ENCODE measurements around the gene HSPA4.

The HSPA4 gene

GRCh38 chr5:133051061-133051541 is 712 bp upstream of the HSPA4 start:
- H3K4me3 ChIP-seq (ENCODE audit: low read depth, low read length), result peak overlapping the region; percentile 82
- DNase-seq (ENCODE audit: low read depth), result no peak
- TF ChIP-seq, protein P1, sequence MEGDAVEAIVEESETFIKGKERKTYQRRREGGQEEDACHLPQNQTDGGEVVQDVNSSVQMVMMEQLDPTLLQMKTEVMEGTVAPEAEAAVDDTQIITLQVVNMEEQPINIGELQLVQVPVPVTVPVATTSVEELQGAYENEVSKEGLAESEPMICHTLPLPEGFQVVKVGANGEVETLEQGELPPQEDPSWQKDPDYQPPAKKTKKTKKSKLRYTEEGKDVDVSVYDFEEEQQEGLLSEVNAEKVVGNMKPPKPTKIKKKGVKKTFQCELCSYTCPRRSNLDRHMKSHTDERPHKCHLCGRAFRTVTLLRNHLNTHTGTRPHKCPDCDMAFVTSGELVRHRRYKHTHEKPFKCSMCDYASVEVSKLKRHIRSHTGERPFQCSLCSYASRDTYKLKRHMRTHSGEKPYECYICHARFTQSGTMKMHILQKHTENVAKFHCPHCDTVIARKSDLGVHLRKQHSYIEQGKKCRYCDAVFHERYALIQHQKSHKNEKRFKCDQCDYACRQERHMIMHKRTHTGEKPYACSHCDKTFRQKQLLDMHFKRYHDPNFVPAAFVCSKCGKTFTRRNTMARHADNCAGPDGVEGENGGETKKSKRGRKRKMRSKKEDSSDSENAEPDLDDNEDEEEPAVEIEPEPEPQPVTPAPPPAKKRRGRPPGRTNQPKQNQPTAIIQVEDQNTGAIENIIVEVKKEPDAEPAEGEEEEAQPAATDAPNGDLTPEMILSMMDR (IDR thresholded peaks at IDR 0.05; ENCODE audit: insufficient read depth, low read depth, low read length, missing control alignments), result no peak

- TF ChIP-seq, protein P1 (IDR thresholded peaks at IDR 0.05; ENCODE audit: insufficient read depth, low read depth, low read length, missing control alignments), result no peak
- peak; percentile 80 for DNase-seq (ENCODE audit: low read depth)
- peak overlapping the region; percentile 82 for H3K4me3 ChIP-seq (ENCODE audit: low read depth, low read length)
Measured at GRCh38 chr5:133052317-133053175, 733 bp downstream of the HSPA4 start.

GRCh38 chr5:133053448-133053847 is 1.6 kb downstream of the HSPA4 start:
- no peak for DNase-seq (ENCODE audit: low read depth)
- peak overlapping the region; percentile 82 for H3K4me3 ChIP-seq (ENCODE audit: low read depth, low read length)
- TF ChIP-seq, protein P1 (IDR thresholded peaks at IDR 0.05; ENCODE audit: insufficient read depth, low read depth, low read length, missing control alignments), result no peak

DNA sequence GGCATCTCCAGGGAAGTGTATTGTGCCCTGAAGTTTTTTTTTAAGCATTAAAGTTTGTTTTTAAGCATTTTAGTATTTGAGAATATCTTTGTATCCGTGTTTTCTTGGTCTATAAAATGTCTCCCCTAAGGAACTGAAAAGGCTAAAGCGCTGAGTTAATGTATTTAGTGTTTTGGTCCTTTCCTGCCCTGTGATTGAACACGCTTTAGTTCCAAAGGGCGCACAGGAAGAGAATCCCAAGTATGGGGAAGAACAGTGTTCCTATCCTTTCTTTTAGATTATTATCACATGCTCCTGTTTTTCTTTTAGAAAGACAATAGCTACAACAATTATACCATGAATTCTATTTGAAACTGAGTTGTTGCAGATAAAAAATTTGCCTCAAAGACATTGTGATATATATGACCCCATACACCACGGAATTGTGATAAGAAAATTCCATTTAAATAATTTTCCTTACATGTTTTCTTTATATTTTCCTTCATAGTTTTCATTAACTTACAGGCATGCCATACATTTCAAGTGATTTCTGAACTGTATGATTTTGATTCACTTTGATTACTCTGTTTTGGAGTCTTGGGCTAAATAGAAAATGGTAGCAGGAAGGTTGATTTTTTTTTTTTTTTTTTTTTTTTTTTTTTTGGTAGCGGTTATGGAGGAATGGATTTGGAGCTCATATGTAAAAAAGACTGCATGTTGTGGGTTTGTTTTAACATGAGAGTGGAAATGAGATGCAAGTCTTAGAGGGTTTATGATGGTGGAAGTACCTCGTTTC is 3.1 kb downstream of the HSPA4 start:
- TF ChIP-seq, protein P1 (IDR thresholded peaks at IDR 0.05; ENCODE audit: insufficient read depth, low read depth, low read length, missing control alignments), result no peak
- H3K4me3 ChIP-seq (ENCODE audit: low read depth, low read length), result no peak overlapping the region
- DNase-seq (ENCODE audit: low read depth), result no peak

GRCh38 chr5:133056891-133057290 is 5.1 kb downstream of the HSPA4 start:
- no peak overlapping the region for H3K4me3 ChIP-seq (ENCODE audit: low read depth, low read length)
- TF ChIP-seq, protein P1 (IDR thresholded peaks at IDR 0.05; ENCODE audit: insufficient read depth, low read depth, low read length, missing control alignments), result no peak
- DNase-seq (ENCODE audit: low read depth), result no peak

DNA sequence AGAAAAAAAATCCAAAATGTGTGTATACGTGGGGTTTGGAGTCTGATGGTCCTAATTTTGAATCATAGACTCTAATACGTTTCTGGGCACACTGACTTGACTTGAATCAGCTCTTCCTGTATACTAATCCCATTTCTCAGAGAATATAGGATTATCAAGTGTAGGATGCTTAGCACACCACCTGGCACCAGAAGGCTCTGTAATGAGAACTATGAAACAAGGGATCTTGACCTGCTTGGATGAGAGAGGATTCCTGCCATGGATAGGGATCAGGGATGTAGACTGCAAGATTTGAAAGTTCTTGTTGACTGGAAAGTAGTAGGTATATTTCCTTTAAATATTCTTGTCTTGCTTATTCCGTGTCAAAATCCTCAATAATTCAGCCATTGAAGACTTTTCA is 7.8 kb downstream of the HSPA4 start:
- DNase-seq (ENCODE audit: low read depth), result no peak
- TF ChIP-seq, protein P1 (IDR thresholded peaks at IDR 0.05; ENCODE audit: insufficient read depth, low read depth, low read length, missing control alignments), result no peak
- H3K4me3 ChIP-seq (ENCODE audit: low read depth, low read length), result no peak overlapping the region
